HEK293T (cell line): ENCODE measurements around the gene CFAP52.

Source experiments
- BHLHE40 ChIP-seq: fragments of 450-650 bp; IDR thresholded peaks from 2 replicates; pipeline ENCODE4 v1.6.1; 2016; ENCODE audit warnings: mild to moderate bottlenecking, moderate library complexity, borderline replicate concordance
- FOXA1 ChIP-seq: fragments of 450-650 bp; IDR thresholded peaks from 2 replicates; pipeline ENCODE4 v1.6.1; 2016; ENCODE audit warnings: mild to moderate bottlenecking
- FOXM1 ChIP-seq: fragments of 450-650 bp; IDR thresholded peaks from 2 replicates; pipeline ENCODE4 v1.6.1; 2017; ENCODE audit warnings: mild to moderate bottlenecking, borderline replicate concordance
- HDGF ChIP-seq: fragments of 450-650 bp; IDR thresholded peaks from 2 replicates; pipeline ENCODE4 v1.6.1; 2017; ENCODE audit warnings: antibody characterized with exemption, borderline replicate concordance
- NFRKB ChIP-seq: fragments of 450-650 bp; IDR thresholded peaks from 2 replicates; pipeline ENCODE4 v1.6.1; 2016; ENCODE audit warnings: mild to moderate bottlenecking, moderate library complexity
- SP1 ChIP-seq: fragments of 450-650 bp; IDR thresholded peaks from 2 replicates; pipeline ENCODE4 v1.6.1; 2017

DNA sequence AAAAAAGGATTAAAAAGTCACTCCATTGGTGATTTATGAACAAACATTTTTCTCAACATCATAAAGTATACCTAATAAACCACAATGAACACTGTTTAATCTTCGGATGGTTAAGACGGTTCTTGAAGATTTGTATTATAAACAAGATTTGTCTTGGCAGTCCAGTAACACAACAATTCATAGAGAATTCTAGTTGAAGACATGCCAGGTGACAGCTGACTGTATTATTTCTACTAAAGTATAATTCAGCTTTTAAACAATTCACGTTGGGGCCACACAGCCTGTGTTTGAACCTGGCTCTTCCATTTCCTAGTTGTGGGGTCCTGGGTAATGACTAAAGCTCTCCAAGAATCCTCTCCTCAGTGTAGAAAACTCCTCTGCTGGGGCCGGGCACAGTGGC lies 22.8 kb upstream of the CFAP52 start:
- TF ChIP-seq SP1 (no peak), BHLHE40 (no peak), FOXM1 (no peak), NFRKB (no peak), HDGF (no peak), FOXA1 (no peak)
